Activated T-cell treated with anti-CD3 and anti-CD28 coated beads, Interleukin-2, amount 50 U/mL, for 4 hours (primary cell): ENCODE results near the gene HINFP. TPM values are rescaled to one million over a fixed set of nuclear protein-coding genes. Genes with fewer than 3 reads are reported as not detected.
"Not testable (repeated sequence)": the region's sequence is repeated elsewhere in the genome, so short reads cannot be mapped to it uniquely, and the experiment has no call there.

Source experiments
- ATAC-seq, 2 donors: fragments of 200-7000 bp; cut with Tn5 transposase; one replicate each; pipeline ENCODE4 v1.10.0; 2021
- DNase-seq: peaks from one replicate; pipeline ENCODE4 v3.0.0-alpha.2; 2020
- H3K27me3 Mint-ChIP-seq: one replicate; pipeline ENCODE4 v1.8.0; 2021; ENCODE audit warnings: low read depth, mixed read lengths
- H3K36me3 Mint-ChIP-seq: one replicate; pipeline ENCODE4 v1.8.0; 2022; ENCODE audit warnings: mixed read lengths; ENCODE audit not compliant: insufficient read depth
- H3K4me1 Mint-ChIP-seq: one replicate; pipeline ENCODE4 v1.8.0; 2021; ENCODE audit warnings: low read depth, mixed read lengths
- H3K4me3 Mint-ChIP-seq: one replicate; pipeline ENCODE4 v1.8.0; 2021; ENCODE audit warnings: mild to moderate bottlenecking, moderate library complexity, mixed read lengths
- H3K9me3 Mint-ChIP-seq: one replicate; pipeline ENCODE4 v1.8.0; 2021; ENCODE audit warnings: mixed read lengths
- total RNA-seq, 3 donors: library from RNA; stranded (reverse); gene quantifications; one replicate each; pipeline ENCODE4 v1.2.1, GENCODE V29; 2021

The HINFP gene
- total RNA-seq, 3 donors from 2014 or later, result 20.1 to 26.2 (median 21.1) TPM

- Mint-ChIP-seq H3K9me3 (no peaks in the 10 kb centered on the region), H3K36me3 (peaks cover 18% of the 10 kb centered on the region), H3K4me3 (no peak overlapping the region), H3K27me3 (no peaks in the 10 kb centered on the region), H3K4me1 (peaks cover 49% of the 10 kb centered on the region)
- DNase-seq (no peak), ATAC-seq (no peak)
These were observed 2.4 kb upstream of the HINFP start for GRCh38 chr11:119118946-119119345.

DNA sequence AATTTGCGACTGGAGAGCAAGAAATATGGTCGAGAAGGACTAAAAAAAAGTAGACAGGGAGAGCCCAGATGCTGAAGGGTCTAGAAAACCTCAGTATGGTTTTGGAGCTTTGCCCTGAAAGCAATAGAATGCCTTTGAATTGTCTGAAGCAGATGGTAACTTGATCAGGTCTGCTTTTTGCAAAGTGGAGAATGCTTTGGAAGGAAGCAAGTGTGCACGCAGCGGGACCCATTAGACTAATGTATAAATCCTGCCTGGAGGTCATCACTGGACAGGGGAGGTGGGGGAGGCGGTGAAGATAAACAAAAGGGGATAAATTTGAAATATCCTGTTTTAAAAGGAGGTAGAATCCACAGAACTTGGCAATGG is 757 bp upstream of the HINFP start:
- Mint-ChIP-seq H3K4me3 (peak overlapping the region; percentile 100), H3K27me3 (no peaks in the 10 kb centered on the region), H3K9me3 (no peaks in the 10 kb centered on the region), H3K36me3 (peaks cover 16% of the 10 kb centered on the region), H3K4me1 (peaks cover 39% of the 10 kb centered on the region)
- DNase-seq, result no peak
- ATAC-seq, result no peak

DNA sequence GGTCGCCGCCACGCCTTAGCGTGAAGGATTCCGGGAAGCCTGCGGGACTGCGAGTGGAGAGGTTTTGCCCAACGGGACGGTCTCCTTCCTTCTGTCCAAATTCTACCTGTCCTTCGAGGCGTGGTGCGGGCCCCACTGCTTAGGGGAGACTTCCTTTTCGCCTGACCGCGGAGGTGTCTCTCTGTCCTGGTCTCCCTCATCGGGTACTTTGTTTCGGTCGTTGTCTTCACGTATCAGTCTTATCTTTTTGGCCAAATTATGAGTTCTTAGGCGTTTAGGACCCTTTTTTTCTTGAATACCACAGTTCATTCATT is 388 bp downstream of the HINFP start:
- Mint-ChIP-seq H3K27me3 (no peaks in the 10 kb centered on the region), H3K36me3 (peaks cover 9% of the 10 kb centered on the region), H3K4me3 (peak overlapping the region; percentile 100), H3K9me3 (no peaks in the 10 kb centered on the region), H3K4me1 (peaks cover 35% of the 10 kb centered on the region)
- ATAC-seq (peak in 1 of 2 donors; percentile 5), DNase-seq (no peak)

GRCh38 chr11:119125821-119126220 is 4.4 kb downstream of the HINFP start:
- H3K4me3 Mint-ChIP-seq, result no peak overlapping the region
- peaks cover 30% of the 10 kb centered on the region for H3K4me1 Mint-ChIP-seq
- ATAC-seq, result no peak
- no peaks in the 10 kb centered on the region for H3K27me3 Mint-ChIP-seq
- no peak for DNase-seq
- H3K9me3 Mint-ChIP-seq, result no peaks in the 10 kb centered on the region
- peaks cover 18% of the 10 kb centered on the region for H3K36me3 Mint-ChIP-seq

- H3K4me1 Mint-ChIP-seq, result peaks cover 27% of the 10 kb centered on the region
- no peaks in the 10 kb centered on the region for H3K9me3 Mint-ChIP-seq
- ATAC-seq, result no peak
- no peak overlapping the region for H3K4me3 Mint-ChIP-seq
- peaks cover 25% of the 10 kb centered on the region for H3K36me3 Mint-ChIP-seq
- H3K27me3 Mint-ChIP-seq, result no peaks in the 10 kb centered on the region
- no peak for DNase-seq
These were observed 5.4 kb downstream of the HINFP start for GRCh38 chr11:119126675-119127268.

DNA sequence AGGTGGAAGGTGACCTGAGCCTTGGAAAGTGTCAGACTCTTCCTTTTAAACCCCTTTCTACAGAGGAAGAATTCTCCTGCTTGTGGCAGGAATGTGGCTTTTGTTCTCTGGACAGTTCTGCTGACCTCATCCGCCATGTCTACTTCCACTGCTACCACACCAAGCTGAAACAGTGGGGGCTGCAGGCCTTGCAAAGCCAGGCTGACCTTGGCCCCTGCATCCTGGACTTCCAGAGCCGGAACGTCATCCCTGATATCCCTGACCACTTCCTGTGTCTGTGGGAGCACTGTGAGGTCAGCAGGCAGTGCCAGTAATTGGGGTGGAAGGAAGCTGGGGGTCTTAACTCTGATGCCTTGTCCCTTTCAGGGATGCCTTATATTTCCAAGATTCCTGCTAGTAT is 9.3 kb downstream of the HINFP start:
- Mint-ChIP-seq H3K36me3 (peaks cover 33% of the 10 kb centered on the region), H3K4me3 (no peak overlapping the region), H3K27me3 (no peaks in the 10 kb centered on the region), H3K4me1 (peaks cover 10% of the 10 kb centered on the region), H3K9me3 (no peaks in the 10 kb centered on the region)
- ATAC-seq, result no peak
- no peak for DNase-seq

- no peaks in the 10 kb centered on the region for H3K9me3 Mint-ChIP-seq
- no peak overlapping the region for H3K4me3 Mint-ChIP-seq
- H3K27me3 Mint-ChIP-seq, result peaks cover 5% of the 10 kb centered on the region
- H3K4me1 Mint-ChIP-seq, result no peaks in the 10 kb centered on the region
- peaks cover 31% of the 10 kb centered on the region for H3K36me3 Mint-ChIP-seq
- ATAC-seq (peak in 1 of 2 donors; percentile 48), DNase-seq (no peak)
These were observed 13.1 kb downstream of the HINFP start for GRCh38 chr11:119134389-119134978.

GRCh38 chr11:119139276-119139675 is 17.9 kb downstream of the HINFP start:
- not testable (repeated sequence) for DNase-seq, H3K4me3 Mint-ChIP-seq, ATAC-seq, H3K36me3 Mint-ChIP-seq, H3K9me3 Mint-ChIP-seq, H3K4me1 Mint-ChIP-seq
- peaks cover 15% of the 10 kb centered on the region for H3K27me3 Mint-ChIP-seq

DNA sequence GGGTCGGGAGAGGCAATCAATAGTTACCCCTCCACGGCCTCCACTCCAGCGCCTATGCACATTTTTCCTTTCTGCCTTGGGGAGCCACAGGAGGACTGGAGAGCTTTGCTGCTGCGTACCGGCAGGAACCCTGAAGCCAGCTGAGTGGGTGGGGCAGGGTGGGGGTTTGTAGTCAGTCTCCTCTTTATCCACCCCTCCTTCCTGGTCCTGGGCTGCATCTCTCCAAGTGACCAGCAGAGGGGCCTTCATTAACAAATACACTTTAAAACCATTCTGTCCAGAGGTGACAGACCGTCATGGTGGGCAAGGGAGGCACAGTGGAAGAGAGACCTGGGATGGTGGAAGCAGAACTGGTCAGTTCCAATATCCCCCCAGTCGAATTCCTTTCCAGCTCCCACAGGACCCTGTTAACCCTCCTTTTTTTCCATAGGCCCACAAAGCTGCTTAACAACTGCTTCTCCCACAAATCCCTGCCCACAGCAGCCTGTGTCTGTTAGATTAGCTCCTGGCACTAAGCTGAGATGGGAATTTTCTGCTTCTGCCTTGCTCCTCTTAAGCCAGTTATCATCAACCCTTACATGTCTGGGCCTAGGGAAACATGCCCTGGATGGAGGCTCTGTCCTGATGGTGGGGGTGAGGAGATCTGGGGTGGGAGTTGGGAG is 23.6 kb downstream of the HINFP start:
- H3K4me1 Mint-ChIP-seq, result peaks cover 7% of the 10 kb centered on the region
- DNase-seq (no peak), ATAC-seq (no peak)
- no peak overlapping the region for H3K4me3 Mint-ChIP-seq
- H3K27me3 Mint-ChIP-seq, result peaks cover 44% of the 10 kb centered on the region
- no peaks in the 10 kb centered on the region for H3K36me3 Mint-ChIP-seq
- H3K9me3 Mint-ChIP-seq, result no peaks in the 10 kb centered on the region

DNA sequence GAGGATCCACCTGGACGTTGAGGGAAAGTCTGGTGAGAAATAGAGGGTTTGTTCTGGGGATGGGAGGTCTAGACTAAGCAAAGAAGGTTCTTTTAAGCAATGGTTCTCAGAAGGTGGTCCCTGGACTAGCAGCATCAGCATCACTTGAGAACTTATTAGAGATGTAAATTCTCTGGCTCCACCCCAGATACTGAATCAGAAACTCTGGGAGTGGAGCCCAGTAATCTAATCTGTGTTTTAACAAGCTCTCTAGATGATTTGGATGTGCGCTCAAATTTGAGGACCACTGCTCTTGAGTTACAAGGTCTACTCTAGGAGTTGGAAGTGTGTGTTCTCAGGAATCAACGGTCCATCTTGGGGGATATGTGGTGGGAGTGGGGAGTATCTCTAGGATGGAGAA is 24.2 kb downstream of the HINFP start:
- DNase-seq (no peak), ATAC-seq (no peak)
- H3K4me3 Mint-ChIP-seq, result no peak overlapping the region
- H3K4me1 Mint-ChIP-seq, result peaks cover 7% of the 10 kb centered on the region
- H3K9me3 Mint-ChIP-seq, result no peaks in the 10 kb centered on the region
- peaks cover 44% of the 10 kb centered on the region for H3K27me3 Mint-ChIP-seq
- H3K36me3 Mint-ChIP-seq, result no peaks in the 10 kb centered on the region

GRCh38 chr11:119147604-119148333 is 26.4 kb downstream of the HINFP start:
- DNase-seq, result no peak
- H3K9me3 Mint-ChIP-seq, result no peaks in the 10 kb centered on the region
- peaks cover 41% of the 10 kb centered on the region for H3K27me3 Mint-ChIP-seq
- H3K4me1 Mint-ChIP-seq, result peaks cover 7% of the 10 kb centered on the region
- no peaks in the 10 kb centered on the region for H3K36me3 Mint-ChIP-seq
- no peak for ATAC-seq
- H3K4me3 Mint-ChIP-seq, result peak overlapping the region; percentile 77

DNA sequence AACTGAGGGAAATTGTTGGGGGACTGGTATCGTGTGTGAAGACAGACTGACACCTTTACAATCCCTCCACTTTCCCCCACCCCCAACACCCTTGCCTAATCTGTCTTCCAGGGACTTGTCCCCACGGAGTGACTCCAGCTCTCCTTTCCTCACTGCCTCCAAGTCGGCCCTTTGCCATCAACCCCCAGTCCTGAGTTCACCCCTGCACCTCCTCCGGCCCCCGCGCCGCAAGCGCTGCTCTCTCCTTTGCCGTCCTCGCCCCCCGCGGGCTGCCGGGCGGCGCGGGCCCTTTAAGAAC is 27.3 kb downstream of the HINFP start:
- H3K36me3 Mint-ChIP-seq, result no peaks in the 10 kb centered on the region
- no peaks in the 10 kb centered on the region for H3K9me3 Mint-ChIP-seq
- peaks cover 36% of the 10 kb centered on the region for H3K27me3 Mint-ChIP-seq
- DNase-seq (no peak), ATAC-seq (no peak)
- H3K4me3 Mint-ChIP-seq, result peak overlapping the region; percentile 77
- peaks cover 7% of the 10 kb centered on the region for H3K4me1 Mint-ChIP-seq

- DNase-seq (peak; percentile 22), ATAC-seq (peak; percentile 75 to 80)
- H3K4me3 Mint-ChIP-seq, result peak within 1 kb of the TSS; percentile 77
- peaks cover 7% of the 10 kb centered on the region for H3K4me1 Mint-ChIP-seq
- H3K9me3 Mint-ChIP-seq, result no peaks in the 10 kb centered on the region
- H3K36me3 Mint-ChIP-seq, result no peaks in the 10 kb centered on the region
- peaks cover 34% of the 10 kb centered on the region for H3K27me3 Mint-ChIP-seq
These were observed 27.8 kb downstream of the HINFP start, which contains the start of gene ABCG4 for GRCh38 chr11:119149018-119149785. Gene ABCG4, plus strand, starts transcription at chr11:119149052. Its CDS starts 914 bp downstream, at chr11:119149966.

- H3K27me3 Mint-ChIP-seq, result peaks cover 32% of the 10 kb centered on the region
These were observed 28.5 kb downstream of the HINFP start for GRCh38 chr11:119149786-119150275.

More at GRCh38 chr11:119149786-119150275, 28.5 kb downstream of the HINFP start:
- H3K9me3 Mint-ChIP-seq, result no peaks in the 10 kb centered on the region
- H3K4me3 Mint-ChIP-seq, result peak overlapping the region; percentile 48
- DNase-seq, result no peak
- H3K36me3 Mint-ChIP-seq, result no peaks in the 10 kb centered on the region
- ATAC-seq, result no peak
- H3K4me1 Mint-ChIP-seq, result peaks cover 7% of the 10 kb centered on the region
